Uterus (tissue), 2 donors: Measurements from ENCODE around the gene ATP5IF1.

Source experiments
- CTCF ChIP-seq, 4 experiments: fragments of 200-600 bp in 2 of 4; fragments of 450-650 bp in 2 of 4; sonication (generic) in 2 of 4; IDR thresholded peaks; one replicate each; pipeline ENCODE4 v1.5.1; 2016 to 2019; ENCODE audit warnings: antibody characterized with exemption in 4 of 4, mild to moderate bottlenecking in 2 of 4, moderate library complexity in 1 of 4
- POLR2A ChIP-seq, 2 donors: fragments of 450-650 bp; IDR thresholded peaks; one replicate each; pipeline ENCODE4 v1.6.1; 2016; ENCODE audit warnings: antibody characterized with exemption in 2 of 2, mild to moderate bottlenecking in 1 of 2, moderate library complexity in 1 of 2

GRCh38 chr1:28240024-28240423 lies 4.1 kb downstream of the ATP5IF1 start:
- TF ChIP-seq CTCF (IDR thresholded peaks at IDR 0.05) = no peak
- no peak for TF ChIP-seq POLR2A (IDR thresholded peaks at IDR 0.05)
